Measurements from ENCODE around the gene OGDH.

OGDH gene

GRCh38 chr7:44618753-44619152 is 12.3 kb downstream of the OGDH start:
- DNase-seq (ENCODE audit: low read depth) = no peak

GRCh38 chr7:44621034-44621749 is 14.8 kb downstream of the OGDH start:
- DNase-seq (ENCODE audit: low read depth) = no peak

GRCh38 chr7:44621750-44622103 is 15.3 kb downstream of the OGDH start:
- DNase-seq (ENCODE audit: low read depth) = no peak

GRCh38 chr7:44622342-44623151 is 16.1 kb downstream of the OGDH start:
- DNase-seq (ENCODE audit: low read depth) = no peak

- no peak for DNase-seq (ENCODE audit: low read depth)
Measured at GRCh38 chr7:44624318-44624717, 17.9 kb downstream of the OGDH start.

- DNase-seq (ENCODE audit: low read depth) = no peak
Measured at GRCh38 chr7:44625526-44626471, 19.4 kb downstream of the OGDH start.

GRCh38 chr7:44626620-44627019 is 20.2 kb downstream of the OGDH start:
- no peak for DNase-seq (ENCODE audit: low read depth)

- no peak for DNase-seq (ENCODE audit: low read depth)
Measured at GRCh38 chr7:44629829-44630522, 23.5 kb downstream of the OGDH start.

GRCh38 chr7:44630792-44631457 is 24.5 kb downstream of the OGDH start:
- no peak for DNase-seq (ENCODE audit: low read depth)

- no peak for DNase-seq (ENCODE audit: low read depth)
Measured at GRCh38 chr7:44631458-44632115, 25.2 kb downstream of the OGDH start.

- no peak for DNase-seq (ENCODE audit: low read depth)
Measured at GRCh38 chr7:44632196-44632595, 25.8 kb downstream of the OGDH start.

GRCh38 chr7:44633254-44634186 is 27.1 kb downstream of the OGDH start:
- DNase-seq (ENCODE audit: low read depth) = peak; percentile 49

- no peak for DNase-seq (ENCODE audit: low read depth)
Measured at GRCh38 chr7:44634187-44634838, 27.9 kb downstream of the OGDH start.

- no peak for DNase-seq (ENCODE audit: low read depth)
Measured at GRCh38 chr7:44634839-44635591, 28.6 kb downstream of the OGDH start.

- DNase-seq (ENCODE audit: low read depth) = no peak
Measured at GRCh38 chr7:44636041-44636584, 29.7 kb downstream of the OGDH start.

GRCh38 chr7:44636926-44637325 is 30.5 kb downstream of the OGDH start:
- DNase-seq (ENCODE audit: low read depth) = no peak

GRCh38 chr7:44637788-44638594 is 31.6 kb downstream of the OGDH start:
- DNase-seq (ENCODE audit: low read depth) = peak; percentile 56

Data from activated gamma-delta T cell treated with anti-CD3 and anti-CD28 coated beads, Interleukin-2, amount 50 U/mL, for 16 hours (primary cell).